Natural killer cell (primary cell): ENCODE data around the gene ABI3BP. TPM values are rescaled to one million over a fixed set of nuclear protein-coding genes. Genes with fewer than 3 reads are reported as not detected.

Experiments
- ATAC-seq, 3 donors: fragments of 150-1000 bp in 2 of 3; fragments of 200-7000 bp in 1 of 3; cut with Tn5 transposase; 1 replicate in 1 of 3; 2 replicates in 2 of 3; pipeline ENCODE4 v1.10.0; 2021; ENCODE audit warnings: mild to moderate bottlenecking in 2 of 3, moderate library complexity in 2 of 3
- DNase-seq, 2 donors: peaks; one replicate each; pipeline versions ENCODE4 v3.0.0 to v3.0.0-alpha.2; 2013 to 2021; ENCODE audit warnings: mixed read lengths in 1 of 2
- H3K27ac ChIP-seq: one replicate; pipeline ENCODE4 v1.5.1; 2013; ENCODE audit warnings: mild to moderate bottlenecking, low read length
- H3K27me3 ChIP-seq: one replicate; pipeline ENCODE4 v1.6.1; 2013; ENCODE audit warnings: low read length; ENCODE audit not compliant: control insufficient read depth, insufficient read depth
- H3K36me3 ChIP-seq: one replicate; pipeline ENCODE4 v1.6.1; 2013; ENCODE audit warnings: low read length; ENCODE audit not compliant: control insufficient read depth, insufficient read depth
- H3K4me1 ChIP-seq: one replicate; pipeline ENCODE4 v1.6.1; 2013; ENCODE audit warnings: low read length; ENCODE audit not compliant: control insufficient read depth, insufficient read depth
- H3K4me3 ChIP-seq: one replicate; pipeline ENCODE4 v1.5.1; 2013; ENCODE audit warnings: low read length
- H3K9me3 ChIP-seq: one replicate; pipeline ENCODE4 v1.6.1; 2013; ENCODE audit warnings: low read length; ENCODE audit not compliant: control insufficient read depth, insufficient read depth
- H3K27ac Mint-ChIP-seq, 2 donors: one replicate each; pipeline ENCODE4 v1.8.0; 2022; ENCODE audit warnings: mild to moderate bottlenecking in 2 of 2, mixed read lengths in 2 of 2, moderate library complexity in 1 of 2
- H3K27me3 Mint-ChIP-seq, 2 donors: one replicate each; pipeline ENCODE4 v1.8.0; 2022; ENCODE audit warnings: low read depth in 2 of 2, mixed read lengths in 2 of 2
- H3K36me3 Mint-ChIP-seq: one replicate; pipeline ENCODE4 v1.8.0; 2022; ENCODE audit warnings: mixed read lengths
- H3K4me1 Mint-ChIP-seq, 2 donors: one replicate each; pipeline ENCODE4 v1.8.0; 2022; ENCODE audit warnings: mixed read lengths in 2 of 2
- H3K4me3 Mint-ChIP-seq: one replicate; pipeline ENCODE4 v1.8.0; 2022; ENCODE audit warnings: mild to moderate bottlenecking, moderate library complexity, mixed read lengths
- H3K9me3 Mint-ChIP-seq, 2 donors: one replicate each; pipeline ENCODE4 v1.8.0; 2022; ENCODE audit warnings: mixed read lengths in 2 of 2
- CTCF ChIP-seq: fragments of 200-600 bp; IDR thresholded peaks from one replicate; pipeline ENCODE4 v1.8.0; 2022; ENCODE audit warnings: antibody characterized with exemption
- WGBS: methylation state at CpG from one replicate; pipeline ENCODE4 v1.1.7; 2013; ENCODE audit warnings: missing lambda C conversion rate; ENCODE audit not compliant: insufficient coverage; 5-methylcytosine and 5-hydroxymethylcytosine counted together
- intact Hi-C: fragments of 100-400 bp; cut with micrococcal nuclease; formaldehyde crosslinking; loops from one replicate; pipeline ENCODE4 v1.14.2; 2022
- total RNA-seq, 4 donors: library from RNA; stranded (reverse); fragments of 120-200 nt in 1 of 4; gene quantifications; one replicate each; pipeline versions ENCODE4 v1.2.3 to v1.2.4, GENCODE V29; 2013 to 2022

Gene ABI3BP
- total RNA-seq, 3 donors from 2014 or later (not counting 1 experiment from before 2014, with no cell fraction given) = not detected

- Mint-ChIP-seq H3K9me3 (peaks cover 2 to 5% of the 10 kb centered on the region in 2 donors), H3K27ac (no peak overlapping the region), H3K27me3 (peaks cover 0 to 5% of the 10 kb centered on the region in 2 donors), H3K4me3 (no peak overlapping the region), H3K36me3 (no peaks in the 10 kb centered on the region), H3K4me1 (no peaks in the 10 kb centered on the region)
- Histone ChIP-seq H3K27ac (no peak overlapping the region), H3K4me1 (no peaks in the 10 kb centered on the region), H3K27me3 (no peaks in the 10 kb centered on the region), H3K9me3 (peaks cover 3% of the 10 kb centered on the region), H3K4me3 (no peak overlapping the region), H3K36me3 (no peaks in the 10 kb centered on the region)
- ATAC-seq = no peak
- intact Hi-C loops = no loop called here
- TF ChIP-seq CTCF = no peak
- DNase-seq = no peak
- WGBS = 82% methylated on average over 3 of the region's 3 CpGs
Observed at GRCh38 chr3:100782906-100783305, 210.3 kb downstream of the ABI3BP start.

- H3K4me1 Mint-ChIP-seq = no peaks in the 10 kb centered on the region
- ATAC-seq (no peak), DNase-seq (no peak)
- no peak for TF ChIP-seq CTCF
- H3K27ac Mint-ChIP-seq = no peak overlapping the region
- H3K9me3 ChIP-seq = peaks cover 3% of the 10 kb centered on the region
- H3K4me1 ChIP-seq = no peaks in the 10 kb centered on the region
- H3K36me3 ChIP-seq = no peaks in the 10 kb centered on the region
- no peaks in the 10 kb centered on the region for H3K36me3 Mint-ChIP-seq
- H3K4me3 Mint-ChIP-seq = no peak overlapping the region
- peaks cover 0 to 5% of the 10 kb centered on the region in 2 donors for H3K27me3 Mint-ChIP-seq
- intact Hi-C loops = no loop called here
- WGBS = 65% methylated on average over 2 of the region's 2 CpGs
- no peak overlapping the region for H3K4me3 ChIP-seq
- no peaks in the 10 kb centered on the region for H3K27me3 ChIP-seq
- peaks cover 2 to 5% of the 10 kb centered on the region in 2 donors for H3K9me3 Mint-ChIP-seq
- H3K27ac ChIP-seq = no peak overlapping the region
Observed at GRCh38 chr3:100782348-100782747, 210.9 kb downstream of the ABI3BP start.

- H3K4me1 ChIP-seq = no peaks in the 10 kb centered on the region
- H3K4me1 Mint-ChIP-seq = no peaks in the 10 kb centered on the region
- no peak overlapping the region for H3K27ac Mint-ChIP-seq
- TF ChIP-seq CTCF = no peak
- no peak overlapping the region for H3K4me3 Mint-ChIP-seq
- peaks cover 0 to 5% of the 10 kb centered on the region in 2 donors for H3K27me3 Mint-ChIP-seq
- no peak overlapping the region for H3K4me3 ChIP-seq
- DNase-seq (no peak), ATAC-seq (no peak)
- peaks cover 2 to 5% of the 10 kb centered on the region in 2 donors for H3K9me3 Mint-ChIP-seq
- intact Hi-C loops = no loop called here
- H3K27me3 ChIP-seq = no peaks in the 10 kb centered on the region
- no peaks in the 10 kb centered on the region for H3K36me3 ChIP-seq
- H3K27ac ChIP-seq = no peak overlapping the region
- no peaks in the 10 kb centered on the region for H3K36me3 Mint-ChIP-seq
- 83% methylated on average over 2 of the region's 2 CpGs for WGBS
- peaks cover 3% of the 10 kb centered on the region for H3K9me3 ChIP-seq
Observed at GRCh38 chr3:100781301-100781700, 211.9 kb downstream of the ABI3BP start.

GRCh38 chr3:100780071-100780622 is 213.1 kb downstream of the ABI3BP start:
- peaks cover 2% of the 10 kb centered on the region in 2 donors for H3K9me3 Mint-ChIP-seq
- no peak overlapping the region for H3K4me3 Mint-ChIP-seq
- TF ChIP-seq CTCF = no peak
- no peak overlapping the region for H3K4me3 ChIP-seq
- no peaks in the 10 kb centered on the region for H3K36me3 ChIP-seq
- no peaks in the 10 kb centered on the region for H3K4me1 ChIP-seq
- intact Hi-C loops = no loop called here
- ATAC-seq (no peak), DNase-seq (no peak)
- no peaks in the 10 kb centered on the region for H3K36me3 Mint-ChIP-seq
- no peak overlapping the region for H3K27ac ChIP-seq
- no peaks in the 10 kb centered on the region for H3K27me3 ChIP-seq
- no peak overlapping the region for H3K27ac Mint-ChIP-seq
- 71% methylated on average over 1 of the region's 2 CpGs for WGBS
- H3K9me3 ChIP-seq = no peaks in the 10 kb centered on the region
- H3K4me1 Mint-ChIP-seq = no peaks in the 10 kb centered on the region
- peaks cover 0 to 5% of the 10 kb centered on the region in 2 donors for H3K27me3 Mint-ChIP-seq
